HepG2 (cell line): ENCODE data around the gene PLEKHN1. TPM values are rescaled to one million over a fixed set of nuclear protein-coding genes. Genes with fewer than 3 reads are reported as not detected.

Experiments used
- AGO1 ChIP-seq: fragments of 200-400 bp; formaldehyde crosslinking; IDR thresholded peaks from 2 replicates; pipeline ENCODE4 v1.6.1; 2017; ENCODE audit warnings: mild to moderate bottlenecking, low read depth, low read length, moderate library complexity; ENCODE audit not compliant: poor library complexity, severe bottlenecking
- AHR ChIP-seq: IDR thresholded peaks from 2 replicates; pipeline ENCODE4 v1.6.1; 2018; ENCODE audit warnings: missing genetic modification reagents, missing compliant biosample characterization
- BCL6 ChIP-seq: IDR thresholded peaks from 2 replicates; pipeline ENCODE4 v1.6.1; 2016; ENCODE audit warnings: missing genetic modification reagents, missing compliant biosample characterization
- CBX1 ChIP-seq: IDR thresholded peaks from one replicate; pipeline ENCODE4 v1.6.1; 2016; ENCODE audit warnings: antibody characterized with exemption, low read depth
- FIP1L1 ChIP-seq: fragments of 200-400 bp; formaldehyde crosslinking; IDR thresholded peaks from 2 replicates; pipeline ENCODE4 v1.6.1; 2018; ENCODE audit warnings: low read depth, mild to moderate bottlenecking, low read length, moderate library complexity, borderline replicate concordance; ENCODE audit not compliant: insufficient read depth
- FOXJ3 ChIP-seq: sonication (generic); formaldehyde crosslinking; IDR thresholded peaks from 2 replicates; pipeline ENCODE4 v1.4.0; 2020; ENCODE audit warnings: missing genetic modification reagents, mild to moderate bottlenecking, borderline replicate concordance
- JUND ChIP-seq: sonication (generic); formaldehyde crosslinking; IDR thresholded peaks from 2 replicates; pipeline ENCODE4 v1.8.0; 2022; ENCODE audit warnings: mild to moderate bottlenecking, missing genetic modification reagents
- KAT2B ChIP-seq: fragments of 150-350 bp; IDR thresholded peaks from 2 replicates; pipeline ENCODE4 v1.6.1; 2014; ENCODE audit warnings: low read depth, low read length, borderline replicate concordance
- KMT2B ChIP-seq: IDR thresholded peaks from 2 replicates; pipeline ENCODE4 v1.6.1; 2016; ENCODE audit warnings: missing genetic modification reagents, missing compliant biosample characterization
- LCORL ChIP-seq, 2 experiments: fragments of 450-650 bp in 1 of 2; sonication (generic) in 1 of 2; formaldehyde crosslinking in 1 of 2; IDR thresholded peaks; 2 replicates each; pipeline versions ENCODE4 v1.5.0 to v1.6.1; 2017 to 2020; ENCODE audit warnings: antibody characterized with exemption in 1 of 2, missing genetic modification reagents in 1 of 2
- PHF20 ChIP-seq: sonication (generic); formaldehyde crosslinking; IDR thresholded peaks from 2 replicates; pipeline ENCODE4 v1.5.0; 2020; ENCODE audit warnings: mild to moderate bottlenecking, missing genetic modification reagents
- U2AF2 ChIP-seq: fragments of 200-400 bp; formaldehyde crosslinking; IDR thresholded peaks from 2 replicates; pipeline ENCODE4 v1.6.1; 2017; ENCODE audit warnings: low read depth, mild to moderate bottlenecking, low read length
- YEATS4 ChIP-seq: sonication (generic); formaldehyde crosslinking; IDR thresholded peaks from 2 replicates; pipeline ENCODE4 v1.4.0; 2020; ENCODE audit warnings: missing genetic modification reagents, borderline replicate concordance
- ZBTB3 ChIP-seq: sonication (generic); formaldehyde crosslinking; IDR thresholded peaks from 2 replicates; pipeline ENCODE4 v1.4.0; 2020; ENCODE audit warnings: low read depth, mild to moderate bottlenecking, moderate library complexity, missing genetic modification reagents, borderline replicate concordance
- ZIK1 ChIP-seq: sonication (generic); formaldehyde crosslinking; IDR thresholded peaks from 2 replicates; pipeline ENCODE4 v1.5.0; 2020; ENCODE audit warnings: mild to moderate bottlenecking, low read depth, missing genetic modification reagents, borderline replicate concordance
- ZNF331 ChIP-seq: sonication (generic); formaldehyde crosslinking; IDR thresholded peaks from 2 replicates; pipeline ENCODE4 v1.4.0; 2020; ENCODE audit warnings: missing genetic modification reagents
- ZNF556 ChIP-seq: sonication (generic); formaldehyde crosslinking; IDR thresholded peaks from 2 replicates; pipeline ENCODE4 v1.4.0; 2020; ENCODE audit warnings: mild to moderate bottlenecking, missing genetic modification reagents, borderline replicate concordance
- ZNF746 ChIP-seq: sonication (generic); formaldehyde crosslinking; IDR thresholded peaks from 2 replicates; pipeline ENCODE4 v1.8.0; 2022; ENCODE audit warnings: mild to moderate bottlenecking, missing genetic modification reagents
- ZNF75D ChIP-seq: sonication (generic); formaldehyde crosslinking; IDR thresholded peaks from 2 replicates; pipeline ENCODE4 v1.8.1; 2023; ENCODE audit warnings: missing genetic modification reagents, mild to moderate bottlenecking, borderline replicate concordance
- ZNF790 ChIP-seq: sonication (generic); formaldehyde crosslinking; IDR thresholded peaks from 2 replicates; pipeline ENCODE4 v1.8.0; 2022; ENCODE audit warnings: missing genetic modification reagents, mild to moderate bottlenecking, borderline replicate concordance
- polyA plus RNA-seq, 8 experiments: library from polyadenylated mRNA; depleted of rRNA in 3 of 8; stranded (reverse) in 7 of 8; unstranded in 1 of 8; fragments of >200 nt; fragmentation: Illumina TruSeq in 4 of 8; extraction: Trizol in 4 of 8; gene quantifications; 2 replicates each; pipeline versions ENCODE4 v1.2.1 to v1.2.3, GENCODE V29; 2011 to 2016; ENCODE audit warnings: low read depth in 4 of 8, missing spikeins in 1 of 8, mixed read lengths in 1 of 8; ENCODE audit not compliant: insufficient read depth in 1 of 8
- total RNA-seq, 5 experiments: library from RNA; depleted of rRNA; stranded (reverse); fragments of >200 nt; fragmentation: Illumina TruSeq; extraction: Trizol; gene quantifications; 2 replicates each; pipeline ENCODE4 v1.2.3, GENCODE V29; 2016; ENCODE audit warnings: low read depth in 1 of 5
- TF ChIP-seq, protein P1 (sequence below): sonication (generic); formaldehyde crosslinking; IDR thresholded peaks from 2 replicates; pipeline ENCODE4 v1.8.1; 2023; ENCODE audit warnings: missing genetic modification reagents, inconsistent platforms, borderline replicate concordance

Gene PLEKHN1
- total and polyA plus RNA-seq, 2 of the 13 experiments (the other 11 are each of a cell fraction or from before 2014, with no cell fraction given): 0.42 to 0.58 TPM

DNA sequence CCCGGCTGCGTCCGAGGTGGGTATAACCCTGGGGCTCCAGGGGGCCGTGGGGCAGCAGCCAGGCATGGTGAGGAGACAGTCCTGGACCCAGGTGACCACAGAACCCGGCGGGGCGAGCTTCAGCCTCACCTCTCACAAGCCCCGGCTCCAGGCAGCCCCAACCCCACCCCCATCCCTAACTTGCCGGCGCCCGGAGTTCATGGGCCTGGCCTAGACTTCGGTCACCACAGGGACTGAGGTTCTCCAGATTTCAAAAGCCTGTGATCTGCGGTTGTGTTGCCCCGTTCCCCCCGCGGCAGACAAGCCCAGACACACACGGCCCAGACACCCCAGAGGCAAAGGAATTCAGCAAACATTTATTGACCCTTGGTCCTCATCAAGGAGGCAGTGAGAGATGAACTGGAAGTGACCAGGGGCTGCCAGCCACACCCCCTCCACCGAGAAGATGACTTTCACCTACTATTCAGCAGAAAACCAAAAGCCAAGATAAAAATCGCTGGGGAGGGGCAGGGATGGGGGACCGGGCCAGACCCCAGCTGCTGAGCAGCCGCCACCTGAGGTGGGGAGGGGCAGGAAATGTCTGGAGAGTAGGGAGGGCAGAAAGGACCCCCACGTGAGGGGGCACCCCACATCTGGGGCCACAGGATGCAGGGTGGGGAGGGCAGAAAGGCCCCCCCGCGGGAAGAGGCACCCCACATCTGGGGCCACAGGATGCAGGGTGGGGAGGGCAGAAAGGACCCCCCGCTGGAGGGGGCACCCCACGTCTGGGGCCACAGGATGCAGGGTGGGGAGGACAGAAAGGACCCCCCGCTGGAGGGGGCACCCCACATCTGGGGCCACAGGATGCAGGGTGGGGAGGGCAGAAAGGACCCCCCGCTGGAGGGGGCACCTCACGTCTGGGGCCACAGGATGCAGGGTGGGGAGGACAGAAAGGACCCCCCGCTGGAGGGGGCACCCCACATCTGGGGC is 29.7 kb downstream of the PLEKHN1 start (continued):
- TF ChIP-seq ZNF556 (no peak), KMT2B (no peak), AHR (CRISPR knock-in tag) (no peak), BCL6 (CRISPR knock-in tag) (peak; percentile 23; the same call in 1 of the 2 replicates), LCORL (IDR thresholded peaks at IDR 0.05) (no peak), LCORL (CRISPR knock-in tag; IDR thresholded peaks at IDR 0.05) (peak; percentile 56; the same call in 1 of the 2 replicates), ZNF331 (CRISPR knock-in tag) (0 out of 2 replicates have a peak, but pooled peaks have one; percentile 20), KAT2B (no peak), JUND (no peak), CBX1 (no peak), AGO1 (peak; percentile 62), ZNF75D (no peak), FOXJ3 (CRISPR knock-in tag) (no peak), ZIK1 (CRISPR knock-in tag) (no peak), ZNF790 (CRISPR knock-in tag) (no peak), PHF20 (CRISPR knock-in tag) (no peak), YEATS4 (CRISPR knock-in tag) (no peak), FIP1L1 (no peak), ZBTB3 (CRISPR knock-in tag) (no peak), ZNF746 (CRISPR knock-in tag) (peak; percentile 54; the same call in 1 of the 2 replicates), U2AF2 (no peak)
- TF ChIP-seq, protein P1, sequence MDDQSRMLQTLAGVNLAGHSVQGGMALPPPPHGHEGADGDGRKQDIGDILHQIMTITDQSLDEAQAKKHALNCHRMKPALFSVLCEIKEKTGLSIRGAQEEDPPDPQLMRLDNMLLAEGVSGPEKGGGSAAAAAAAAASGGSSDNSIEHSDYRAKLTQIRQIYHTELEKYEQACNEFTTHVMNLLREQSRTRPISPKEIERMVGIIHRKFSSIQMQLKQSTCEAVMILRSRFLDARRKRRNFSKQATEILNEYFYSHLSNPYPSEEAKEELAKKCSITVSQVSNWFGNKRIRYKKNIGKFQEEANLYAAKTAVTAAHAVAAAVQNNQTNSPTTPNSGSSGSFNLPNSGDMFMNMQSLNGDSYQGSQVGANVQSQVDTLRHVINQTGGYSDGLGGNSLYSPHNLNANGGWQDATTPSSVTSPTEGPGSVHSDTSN (CRISPR knock-in tag): no peak
